Measurements from ENCODE around the gene ABT1. TPM values are rescaled to one million over a fixed set of nuclear protein-coding genes. Genes with fewer than 3 reads are reported as not detected.

The ABT1 gene
- total RNA-seq, 2 experiments from 2014 or later: 22.6 to 22.7 TPM

DNA sequence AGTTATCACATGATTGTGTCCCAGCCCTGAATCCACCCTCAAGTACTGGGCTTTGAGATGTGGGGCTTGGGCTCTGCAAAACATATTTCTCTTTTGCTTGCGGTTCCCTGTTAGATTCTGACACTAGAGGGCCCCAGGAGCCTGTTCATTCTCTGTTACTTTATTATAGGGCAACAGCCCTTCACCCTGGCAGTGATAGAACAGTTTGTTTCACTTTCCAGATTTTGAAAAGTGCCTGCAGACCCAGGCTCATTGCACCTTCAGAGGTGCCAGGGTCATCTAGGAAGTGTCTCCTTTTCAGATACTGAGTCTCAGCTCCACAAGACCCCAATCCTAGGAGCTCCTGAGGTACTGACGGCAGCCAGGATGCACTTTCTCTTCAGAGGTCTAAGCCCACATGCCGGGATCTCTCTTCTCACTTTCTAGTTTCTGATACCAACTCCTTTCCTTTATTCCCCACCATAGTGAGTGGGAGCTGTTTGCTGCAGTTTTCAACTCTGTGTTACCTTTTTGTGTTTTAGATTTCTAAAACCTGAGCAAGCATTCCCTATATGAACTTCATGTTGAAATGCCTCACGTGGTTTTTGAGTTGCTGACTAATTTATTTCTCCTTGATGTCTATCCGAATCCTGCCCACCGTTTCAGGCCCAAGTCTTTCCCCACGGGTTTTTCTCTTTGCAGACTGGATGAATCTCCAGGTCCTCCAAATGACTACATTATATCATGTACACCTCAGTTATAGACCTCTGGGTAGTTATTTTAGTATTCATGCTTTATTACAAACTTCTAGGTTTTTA, 10.9 kb downstream of the ABT1 start:
- no peaks in the 10 kb centered on the region for H3K27me3 Mint-ChIP-seq
- intact Hi-C loops (cut with micrococcal nuclease): loop anchor here (1.0 to 2.0 kb wide), 3 partner anchors 51 to 523 kb away; partner anchors contain the start of gene ZNF322
- H3K27ac Mint-ChIP-seq: peak overlapping the region; percentile 16
- peak overlapping the region; percentile 50 for H3K4me3 Mint-ChIP-seq
- ChIA-PET CTCF (interaction anchor here (0.7 to 1.2 kb wide), 6 partner anchors 12 to 575 kb away, joined by 3 to 7 read pairs (median 4); no protein-coding TSS in a partner anchor), POLR2A (no interaction called here)
- no peaks in the 10 kb centered on the region for H3K36me3 Mint-ChIP-seq
- DNase-seq: peak; percentile 73
- H3K9me3 Mint-ChIP-seq: no peaks in the 10 kb centered on the region
- peaks cover 21% of the 10 kb centered on the region for H3K4me1 Mint-ChIP-seq (ENCODE audit: low read depth)

GRCh38 chr6:26609463-26609862, 12.7 kb downstream of the ABT1 start:
- Mint-ChIP-seq H3K4me1 (ENCODE audit: low read depth) (peaks cover 19% of the 10 kb centered on the region), H3K36me3 (no peaks in the 10 kb centered on the region), H3K27me3 (peaks cover 16% of the 10 kb centered on the region), H3K9me3 (no peaks in the 10 kb centered on the region), H3K4me3 (no peak overlapping the region), H3K27ac (no peak overlapping the region)
- POLR2A ChIA-PET: no interaction called here
- DNase-seq: no peak
- CTCF ChIA-PET: interaction anchor here (0.9 kb wide), 2 partner anchors 14 to 470 kb away, joined by 3 read pairs; no protein-coding TSS in a partner anchor
- intact Hi-C loops (cut with micrococcal nuclease): no loop called here

DNA sequence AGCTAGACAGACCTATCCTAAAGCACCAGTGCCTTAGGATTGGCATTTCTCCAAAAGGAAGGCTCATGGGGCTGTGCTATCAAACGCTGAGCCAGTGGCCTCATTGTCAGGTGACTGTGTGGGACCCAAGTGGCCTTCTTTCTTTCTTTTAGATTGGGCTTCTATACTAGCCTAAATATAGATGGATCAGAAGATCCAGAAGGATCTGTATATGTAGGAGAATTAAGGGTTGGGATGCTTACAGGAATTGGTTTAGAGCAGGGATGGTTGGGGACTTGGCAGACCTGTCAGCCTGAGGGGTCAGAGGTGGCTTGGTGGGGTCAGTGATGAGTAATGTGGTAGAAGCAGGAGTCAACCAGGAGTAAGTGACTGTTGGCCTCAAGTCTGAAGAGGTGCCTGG, 14.8 kb downstream of the ABT1 start:
- H3K27ac Mint-ChIP-seq: no peak overlapping the region
- CTCF ChIA-PET: interaction anchor here (0.9 to 1.2 kb wide), 2 partner anchors 16 to 468 kb away, joined by 3 read pairs; no protein-coding TSS in a partner anchor

GRCh38 chr6:26613201-26613600, 16.4 kb downstream of the ABT1 start:
- Mint-ChIP-seq H3K27me3 (peaks cover 27% of the 10 kb centered on the region), H3K4me1 (ENCODE audit: low read depth) (peaks cover 15% of the 10 kb centered on the region), H3K36me3 (no peaks in the 10 kb centered on the region), H3K27ac (no peak overlapping the region), H3K9me3 (peaks cover 3% of the 10 kb centered on the region), H3K4me3 (no peak overlapping the region)
- intact Hi-C loops (cut with micrococcal nuclease): no loop called here
- CTCF ChIA-PET: interaction anchor here (1.1 kb wide), 1 partner anchor 467 kb away, joined by 3 read pairs; no protein-coding TSS in a partner anchor
- DNase-seq: no peak
- POLR2A ChIA-PET: no interaction called here

More for the DNA sequence above, 14.8 kb downstream of the ABT1 start:
- H3K36me3 Mint-ChIP-seq: no peaks in the 10 kb centered on the region
- no peak overlapping the region for H3K4me3 Mint-ChIP-seq
- POLR2A ChIA-PET: no interaction called here
- no peak for DNase-seq
- intact Hi-C loops (cut with micrococcal nuclease): no loop called here
- H3K9me3 Mint-ChIP-seq: peaks cover 3% of the 10 kb centered on the region
- peaks cover 27% of the 10 kb centered on the region for H3K27me3 Mint-ChIP-seq
- peaks cover 23% of the 10 kb centered on the region for H3K4me1 Mint-ChIP-seq (ENCODE audit: low read depth)

DNA sequence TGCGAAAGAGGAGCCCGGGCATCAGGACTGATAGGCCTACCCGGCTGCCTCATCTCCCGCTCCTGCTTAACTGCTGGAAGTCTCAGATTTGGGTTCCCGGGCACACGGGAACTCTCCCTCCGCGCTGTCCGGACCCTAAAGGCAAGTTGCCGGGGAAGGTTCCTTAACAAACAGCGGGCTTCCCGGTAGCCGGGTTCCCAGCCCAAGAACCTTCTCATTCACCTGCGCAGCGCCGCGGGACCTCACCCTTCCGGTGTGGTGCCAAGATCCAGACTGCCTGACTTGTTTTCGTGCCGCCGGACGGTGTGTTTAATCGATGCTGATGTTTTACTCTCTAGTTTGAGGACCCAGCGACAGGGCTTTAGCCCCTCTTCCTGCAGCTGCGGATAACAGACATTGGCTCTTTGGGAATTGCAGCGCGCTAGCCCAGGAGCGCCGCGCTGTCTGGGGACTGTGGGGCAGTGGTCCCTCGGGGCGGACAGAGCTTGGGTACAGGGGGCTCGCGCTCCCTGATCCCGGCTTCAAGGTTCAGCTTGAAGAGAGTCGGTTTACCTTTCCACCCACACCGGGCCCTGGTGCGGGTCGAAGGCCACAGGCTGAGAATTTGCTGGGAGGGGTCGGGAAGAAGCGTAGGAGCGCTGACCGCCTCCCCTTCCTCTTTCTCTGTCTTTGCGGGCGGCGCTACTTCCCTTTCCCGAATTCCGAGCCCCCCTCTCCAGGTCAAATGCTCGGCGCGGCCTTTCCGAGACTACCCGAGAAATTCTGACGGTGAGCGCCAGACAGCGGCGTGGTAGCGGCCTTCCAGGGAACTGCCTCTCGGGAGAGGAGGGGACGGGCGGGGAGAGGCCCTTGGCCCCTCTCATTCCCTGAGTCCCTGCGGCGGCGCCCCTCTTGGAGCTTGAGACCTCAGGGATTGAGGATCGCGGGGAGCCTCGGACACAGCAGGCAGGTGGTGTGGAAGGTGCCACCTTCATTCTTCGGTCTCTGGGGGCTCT, 17.2 kb downstream of the ABT1 start:
- peak; percentile 31 for DNase-seq
- Mint-ChIP-seq H3K27ac (no peak overlapping the region), H3K4me3 (peak overlapping the region; percentile 58), H3K4me1 (ENCODE audit: low read depth) (peaks cover 15% of the 10 kb centered on the region), H3K36me3 (no peaks in the 10 kb centered on the region), H3K9me3 (peaks cover 3% of the 10 kb centered on the region), H3K27me3 (peaks cover 27% of the 10 kb centered on the region)
- ChIA-PET POLR2A (no interaction called here), CTCF (interaction anchor here (1.1 kb wide), 1 partner anchor 466 kb away, joined by 3 read pairs; no protein-coding TSS in a partner anchor)
- intact Hi-C loops (cut with micrococcal nuclease): no loop called here

DNA sequence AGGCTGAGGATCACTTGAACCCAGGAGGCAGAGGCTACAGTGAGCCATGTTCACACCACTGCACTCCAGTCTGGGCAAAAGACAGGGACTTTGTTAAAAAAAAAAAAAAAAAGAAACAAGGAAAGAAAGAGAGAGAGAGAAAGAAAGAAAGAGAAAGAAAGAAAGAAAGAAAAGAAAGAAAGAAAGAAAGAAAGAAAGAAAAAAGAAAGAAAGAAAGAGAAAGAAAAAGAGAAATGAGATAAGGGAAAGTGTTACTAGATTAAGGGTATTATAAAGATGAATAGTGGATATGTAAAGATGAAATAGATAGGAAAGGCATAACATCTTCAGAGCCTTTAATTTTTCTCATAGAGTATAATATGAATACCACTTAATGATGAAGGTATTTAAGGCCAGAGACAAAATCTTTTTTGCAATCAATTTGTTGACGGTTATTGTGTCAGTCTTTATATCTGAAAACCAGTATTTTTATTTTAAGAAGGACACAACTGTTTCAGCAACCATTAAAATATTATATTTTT, 26.6 kb downstream of the ABT1 start:
- intact Hi-C loops (cut with micrococcal nuclease): no loop called here
- CTCF ChIA-PET: no interaction called here

DNA sequence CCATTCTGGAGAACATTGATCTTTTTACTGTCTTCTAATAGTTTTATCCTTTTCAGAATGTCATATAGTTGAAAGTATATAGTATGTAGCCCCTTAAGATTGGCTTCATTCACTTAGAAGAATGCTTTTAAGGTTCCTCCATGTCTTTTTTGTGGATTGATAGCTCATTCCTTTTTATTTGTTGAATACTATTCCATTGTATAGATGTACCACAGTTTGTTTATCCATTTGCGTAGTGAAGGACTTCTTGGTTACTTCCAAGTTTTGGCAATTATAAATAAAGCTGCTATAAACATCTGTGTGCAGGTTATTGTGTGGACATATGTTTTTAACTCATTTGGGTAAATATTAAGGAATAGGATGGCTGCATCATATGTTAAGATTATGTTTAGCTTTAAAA, 27.8 kb downstream of the ABT1 start:
- no peak overlapping the region for H3K4me3 Mint-ChIP-seq
- H3K4me1 Mint-ChIP-seq (ENCODE audit: low read depth): no peaks in the 10 kb centered on the region
- H3K9me3 Mint-ChIP-seq: peaks cover 7% of the 10 kb centered on the region
- H3K27ac Mint-ChIP-seq: no peak overlapping the region
- H3K27me3 Mint-ChIP-seq: peaks cover 7% of the 10 kb centered on the region
- ChIA-PET POLR2A (no interaction called here), CTCF (no interaction called here)
- intact Hi-C loops (cut with micrococcal nuclease): no loop called here
- H3K36me3 Mint-ChIP-seq: no peaks in the 10 kb centered on the region
- no peak for DNase-seq

More for the DNA sequence above, 26.6 kb downstream of the ABT1 start:
- no peak for DNase-seq
- Mint-ChIP-seq H3K36me3 (no peaks in the 10 kb centered on the region), H3K4me1 (ENCODE audit: low read depth) (no peaks in the 10 kb centered on the region), H3K27me3 (peaks cover 5% of the 10 kb centered on the region), H3K9me3 (peaks cover 7% of the 10 kb centered on the region), H3K27ac (no peak overlapping the region), H3K4me3 (no peak overlapping the region)
- POLR2A ChIA-PET: no interaction called here

DNA sequence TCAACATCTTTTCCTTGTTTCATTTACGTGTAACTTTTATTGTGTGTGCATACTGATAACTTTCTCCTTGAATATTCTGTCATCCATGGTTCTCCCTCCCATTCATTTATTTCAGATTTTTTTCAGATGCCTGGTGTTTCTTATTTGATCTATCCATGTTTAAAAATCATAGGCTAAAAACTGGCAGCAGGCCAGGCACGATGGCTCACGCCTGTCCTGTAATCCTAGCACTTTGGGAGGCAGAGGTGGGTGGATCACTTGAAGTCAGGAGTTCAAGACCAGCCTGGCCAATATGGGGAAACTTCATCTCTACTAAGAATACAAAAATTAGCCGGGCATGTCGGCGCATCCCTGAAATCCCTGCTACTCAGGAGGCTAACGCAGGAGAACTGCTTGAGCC, 31.1 kb downstream of the ABT1 start:
- Mint-ChIP-seq H3K4me3 (no peak overlapping the region), H3K27me3 (peaks cover 7% of the 10 kb centered on the region), H3K9me3 (peaks cover 7% of the 10 kb centered on the region), H3K27ac (no peak overlapping the region), H3K4me1 (ENCODE audit: low read depth) (no peaks in the 10 kb centered on the region), H3K36me3 (peaks cover 4% of the 10 kb centered on the region)
- DNase-seq: no peak
- intact Hi-C loops (cut with micrococcal nuclease): no loop called here
- CTCF ChIA-PET: no interaction called here
- POLR2A ChIA-PET: no interaction called here

GRCh38 chr6:26629359-26629758, 32.6 kb downstream of the ABT1 start:
- H3K27me3 Mint-ChIP-seq: peaks cover 6% of the 10 kb centered on the region
- H3K36me3 Mint-ChIP-seq: peaks cover 10% of the 10 kb centered on the region
- ChIA-PET POLR2A (no interaction called here), CTCF (no interaction called here)
- no peak overlapping the region for H3K4me3 Mint-ChIP-seq
- H3K9me3 Mint-ChIP-seq: peaks cover 6% of the 10 kb centered on the region
- H3K4me1 Mint-ChIP-seq (ENCODE audit: low read depth): no peaks in the 10 kb centered on the region
- no peak overlapping the region for H3K27ac Mint-ChIP-seq
- DNase-seq: no peak
- intact Hi-C loops (cut with micrococcal nuclease): no loop called here

DNA sequence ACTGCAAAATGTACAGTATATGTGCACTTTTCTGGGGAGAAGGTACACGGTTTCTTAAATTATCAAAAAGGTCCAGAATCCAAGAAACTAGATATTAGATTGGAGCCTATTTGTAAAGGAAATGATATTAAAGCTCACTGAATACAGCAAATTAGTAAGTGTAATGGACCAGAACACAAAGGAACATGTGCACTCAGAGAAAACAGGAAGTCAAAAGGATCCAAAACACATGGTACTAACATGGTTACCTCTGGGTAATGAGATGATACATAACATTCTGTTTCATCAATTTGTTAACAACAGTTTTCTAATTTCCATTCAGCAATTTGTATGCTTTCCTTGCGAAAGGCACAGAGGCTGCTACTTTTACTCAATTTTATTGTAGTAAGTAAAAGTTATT, 44.1 kb downstream of the ABT1 start:
- Mint-ChIP-seq H3K9me3 (peaks cover 35% of the 10 kb centered on the region), H3K4me3 (no peak overlapping the region), H3K27me3 (no peaks in the 10 kb centered on the region), H3K4me1 (ENCODE audit: low read depth) (no peaks in the 10 kb centered on the region), H3K36me3 (peaks cover 66% of the 10 kb centered on the region), H3K27ac (no peak overlapping the region)
- CTCF ChIA-PET: no interaction called here
- POLR2A ChIA-PET: no interaction called here
- no peak for DNase-seq
- intact Hi-C loops (cut with micrococcal nuclease): no loop called here

GRCh38 chr6:26646074-26646473, 49.3 kb downstream of the ABT1 start:
- H3K36me3 Mint-ChIP-seq: peaks cover 62% of the 10 kb centered on the region
- no peak for DNase-seq
- H3K9me3 Mint-ChIP-seq: peaks cover 29% of the 10 kb centered on the region
- POLR2A ChIA-PET: no interaction called here
- no peaks in the 10 kb centered on the region for H3K27me3 Mint-ChIP-seq
- peaks cover 2% of the 10 kb centered on the region for H3K4me1 Mint-ChIP-seq (ENCODE audit: low read depth)
- intact Hi-C loops (cut with micrococcal nuclease): no loop called here
- no peak overlapping the region for H3K4me3 Mint-ChIP-seq
- no peak overlapping the region for H3K27ac Mint-ChIP-seq
- CTCF ChIA-PET: no interaction called here

Measured in activated CD4-positive, alpha-beta memory T cell treated with anti-CD3 and anti-CD28 coated beads for 36 hours (primary cell).